ENCODE results near the gene SSRP1.

DNA sequence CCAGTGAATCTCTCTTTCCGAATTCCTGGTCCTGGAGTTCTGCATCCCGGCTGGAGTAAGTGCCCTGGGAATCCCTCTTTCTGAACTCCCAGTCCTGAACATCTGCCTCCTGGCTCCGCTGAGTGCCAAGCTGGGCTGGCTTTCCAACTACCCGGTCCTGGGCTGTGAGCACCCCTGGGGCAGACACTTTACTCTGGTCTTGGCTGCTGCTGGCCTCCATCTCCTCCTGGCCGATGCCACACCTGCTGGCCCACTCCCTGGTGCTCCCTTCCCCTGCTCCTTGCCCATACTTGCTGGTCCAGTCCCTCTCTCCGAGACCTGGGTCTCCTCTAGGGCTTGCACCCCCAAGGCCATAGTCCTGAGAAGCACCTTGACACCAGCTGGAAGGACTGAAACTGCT lies 25.6 kb downstream of the SSRP1 start:
- TF ChIP-seq POLR2AphosphoS5 (IDR thresholded peaks at IDR 0.05; ENCODE audit: borderline replicate concordance, low read depth, low read length) (no peak), EZH2 (IDR thresholded peaks at IDR 0.05) (no peak), FOXP2 (optimal IDR thresholded peaks at IDR 0.05; ENCODE audit: control extremely low read depth, extremely low read length, insufficient read depth) (no peak)

Measured in SK-N-MC (cell line).